Right lobe of liver (tissue), 4 donors: ENCODE measurements around the gene ANKRD18A.

Experiments used
- CTCF ChIP-seq, 4 donors: fragments of 200-600 bp in 3 of 4; fragments of 450-650 bp in 1 of 4; IDR thresholded peaks; one replicate each; pipeline versions ENCODE4 v1.5.1 to v1.8.0; 2016 to 2022; ENCODE audit warnings: antibody characterized with exemption in 4 of 4, mild to moderate bottlenecking in 2 of 4
- POLR2A ChIP-seq: fragments of 450-650 bp; IDR thresholded peaks from one replicate; pipeline ENCODE4 v1.6.1; 2017; ENCODE audit warnings: antibody characterized with exemption, mild to moderate bottlenecking
- donor health status: DM: no; HTN: no; CAD: no.
- donor health status: DM: no; HTN: no; CAD: no.
- donor health status: DM: no; HTN: yes; CAD: no.

- TF ChIP-seq POLR2A (no peak), CTCF (IDR thresholded peaks at IDR 0.05) (no peak)
These were observed 23.4 kb upstream of the ANKRD18A start for GRCh38 chr9:38643815-38644173.
